Mucosa of descending colon (tissue), 3 donors: ENCODE measurements around the gene CTDSPL. TPM values are rescaled to one million over a fixed set of nuclear protein-coding genes. Genes with fewer than 3 reads are reported as not detected.
"Not testable (repeated sequence)": the region's sequence is repeated elsewhere in the genome, so short reads cannot be mapped to it uniquely, and the experiment has no call there.

Experiments
- ATAC-seq: fragments of 200-7000 bp; cut with Tn5 transposase; one replicate; pipeline ENCODE4 v1.9.1; 2020; ENCODE audit warnings: mild to moderate bottlenecking, moderate library complexity
- DNase-seq, 3 donors: peaks; one replicate each; pipeline ENCODE4 v3.0.0-alpha.2; 2020
- H3K36me3 ChIP-seq: fragments of 200-600 bp; one replicate; pipeline ENCODE4 v1.8.0; 2021; ENCODE audit warnings: low read depth, mild to moderate bottlenecking
- H3K4me1 ChIP-seq: fragments of 200-600 bp; one replicate; pipeline ENCODE4 v1.8.0; 2021; ENCODE audit warnings: low read depth, mild to moderate bottlenecking
- H3K4me3 ChIP-seq: fragments of 200-600 bp; one replicate; pipeline ENCODE4 v1.8.0; 2021; ENCODE audit warnings: mild to moderate bottlenecking
- H3K9me3 ChIP-seq: fragments of 200-600 bp; one replicate; pipeline ENCODE4 v1.8.0; 2021; ENCODE audit warnings: mild to moderate bottlenecking
- CTCF ChIP-seq: fragments of 200-600 bp; IDR thresholded peaks from one replicate; pipeline ENCODE4 v1.8.0; 2022; ENCODE audit warnings: antibody characterized with exemption, mild to moderate bottlenecking
- intact Hi-C, 2 donors: fragments of 100-400 bp; cut with DNase I in 1 of 2; cut with micrococcal nuclease in 1 of 2; formaldehyde crosslinking; loops; one replicate each; pipeline versions ENCODE4 v1.11.0 to v1.11.1; 2022; cut with DNase I, micrococcal nuclease
- total RNA-seq, 3 donors: library from RNA; stranded (reverse); fragmentation: NEBNext Ultra II Directional in 2 of 3; extraction: Animal tissue kit (Norgen Biotek cat#: 25700) in 2 of 3; gene quantifications; one replicate each; pipeline versions ENCODE4 v1.2.1 to v1.2.4, GENCODE V29; 2021 to 2023
- donor health status: DM: no; HTN: no; CAD: no; lungs with moderate emphysema.
- donor health status: DM: no; HTN: no; CAD: no.
- donor health status: DM: no; HTN: yes; CAD: no.

CTDSPL gene
- total RNA-seq, 3 donors from 2014 or later: 59.1 to 89.7 (median 88.1) TPM

DNA sequence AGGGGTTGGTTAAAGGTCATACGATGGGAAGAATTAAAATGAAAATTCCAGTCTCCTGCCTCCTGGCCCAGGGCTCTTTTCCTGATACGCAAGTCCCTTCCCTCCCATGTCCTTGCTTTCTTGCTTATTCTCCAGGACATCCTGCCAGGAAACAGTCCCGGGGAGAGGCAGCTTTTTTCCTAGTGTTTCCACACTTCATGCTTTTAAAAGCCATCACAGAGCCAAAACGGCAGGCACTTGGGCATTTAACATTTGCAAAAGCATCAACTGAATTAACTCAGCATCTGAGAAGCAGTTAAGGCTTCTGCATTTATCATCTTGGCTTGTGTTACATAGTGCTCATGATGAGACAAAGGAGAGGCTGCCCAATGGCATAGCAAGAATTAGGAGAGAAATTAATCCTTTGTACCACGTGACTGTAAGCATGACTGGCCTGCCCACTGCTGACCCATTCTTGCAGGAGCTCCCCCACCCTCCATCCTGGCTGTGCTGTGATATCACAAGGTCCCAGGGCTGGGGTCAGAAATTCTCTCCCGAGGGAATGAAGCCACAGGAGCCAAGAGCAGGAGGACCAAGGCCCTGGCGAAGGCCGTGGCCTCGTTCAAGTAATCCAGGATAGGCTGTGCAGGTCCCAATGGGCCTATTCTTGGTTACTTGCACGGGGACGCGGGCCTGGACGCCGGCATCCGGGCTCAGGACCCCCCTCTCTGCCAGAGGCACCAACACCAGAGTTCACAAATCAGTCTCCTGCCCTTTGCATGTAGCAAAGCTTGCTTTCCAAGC lies 107.3 kb downstream of the CTDSPL start:
- ATAC-seq: no peak

DNA sequence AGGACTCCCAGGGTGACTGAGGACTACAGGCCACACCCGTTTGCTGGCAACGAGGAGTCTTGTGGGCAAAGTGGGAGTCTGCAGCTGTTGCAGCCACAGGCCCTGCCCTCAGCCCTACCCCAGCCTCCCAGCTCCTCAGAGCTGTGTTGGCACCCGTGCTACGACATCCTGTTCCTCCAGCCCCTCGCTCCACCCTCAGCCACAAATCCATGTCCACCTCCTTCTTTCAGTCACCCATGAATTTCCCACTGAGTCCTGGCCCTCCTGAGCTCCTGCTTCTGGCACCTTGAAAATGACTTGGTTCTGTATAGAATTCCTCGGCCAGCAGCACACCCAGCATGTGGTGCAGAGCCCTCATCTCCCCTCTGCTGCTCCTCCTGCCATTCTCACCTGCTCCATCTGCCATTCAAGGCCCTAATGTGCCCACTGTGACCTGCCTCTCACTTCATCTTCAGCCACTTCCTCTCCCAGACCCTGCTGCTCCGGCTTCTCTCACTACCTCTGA lies 108.0 kb downstream of the CTDSPL start:
- Histone ChIP-seq H3K4me3 (no peak overlapping the region), H3K4me1 (peaks cover 10% of the 10 kb centered on the region), H3K9me3 (no peaks in the 10 kb centered on the region), H3K36me3 (no peaks in the 10 kb centered on the region)
- TF ChIP-seq CTCF: no peak
- intact Hi-C loops: loop anchor here in 1 of 2 donors (5.0 kb wide), 1 partner anchor 112 kb away; no protein-coding TSS in a partner anchor
- no peak for DNase-seq
- peak; percentile 22 for ATAC-seq

More for the DNA sequence above, 107.3 kb downstream of the CTDSPL start:
- Histone ChIP-seq H3K4me3 (no peak overlapping the region), H3K4me1 (peaks cover 10% of the 10 kb centered on the region), H3K9me3 (no peaks in the 10 kb centered on the region), H3K36me3 (no peaks in the 10 kb centered on the region)
- intact Hi-C loops: loop anchor here in 1 of 2 donors (5.0 kb wide), 1 partner anchor 112 kb away; no protein-coding TSS in a partner anchor
- DNase-seq: no peak
- no peak for TF ChIP-seq CTCF

DNA sequence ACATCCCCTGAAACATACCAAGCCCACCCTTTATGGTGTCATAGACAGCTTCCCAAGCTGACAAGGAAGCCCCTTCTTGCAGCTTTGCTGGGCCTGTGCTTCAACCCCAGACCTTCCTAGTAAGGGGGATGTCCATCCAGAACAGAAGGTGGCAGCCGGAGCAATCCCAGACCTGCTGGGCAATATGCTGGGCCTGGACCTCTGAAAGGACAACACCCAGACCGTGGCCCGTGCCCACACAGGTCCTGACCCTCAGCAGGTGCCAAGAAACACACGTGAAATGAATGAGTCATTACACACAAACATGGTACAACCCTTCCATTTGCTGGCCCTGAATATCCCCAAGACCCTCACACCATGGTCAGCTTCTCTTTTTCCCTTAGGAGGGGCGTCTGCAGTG lies 109.1 kb downstream of the CTDSPL start:
- no peak for TF ChIP-seq CTCF
- ATAC-seq: no peak
- Histone ChIP-seq H3K36me3 (no peaks in the 10 kb centered on the region), H3K4me3 (no peak overlapping the region), H3K9me3 (no peaks in the 10 kb centered on the region), H3K4me1 (peaks cover 6% of the 10 kb centered on the region)
- DNase-seq: no peak
- intact Hi-C loops: no loop called here

DNA sequence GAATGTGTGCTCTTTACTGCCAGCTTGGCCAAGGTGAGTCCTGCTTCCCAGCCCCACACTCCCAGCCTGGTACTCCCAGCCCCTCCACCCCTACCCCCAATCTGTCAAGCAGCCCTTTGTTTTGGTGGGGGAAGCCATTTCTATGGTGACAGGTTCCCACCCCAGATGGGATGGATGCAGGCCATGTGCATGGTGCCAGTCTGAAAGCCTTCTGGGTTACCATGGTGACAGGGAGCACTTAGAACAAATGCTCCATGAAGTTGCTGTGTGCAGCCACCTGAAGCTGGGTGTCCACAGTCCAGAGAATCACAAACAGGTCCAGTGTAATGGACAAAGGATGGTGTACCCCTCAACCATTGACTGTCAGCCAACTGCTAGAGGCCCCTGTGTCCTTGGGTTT lies 109.8 kb downstream of the CTDSPL start:
- no peak overlapping the region for H3K4me3 ChIP-seq
- no peaks in the 10 kb centered on the region for H3K9me3 ChIP-seq
- peaks cover 6% of the 10 kb centered on the region for H3K4me1 ChIP-seq
- H3K36me3 ChIP-seq: no peaks in the 10 kb centered on the region
- DNase-seq (no peak), ATAC-seq (no peak)
- intact Hi-C loops: no loop called here
- TF ChIP-seq CTCF: no peak

DNA sequence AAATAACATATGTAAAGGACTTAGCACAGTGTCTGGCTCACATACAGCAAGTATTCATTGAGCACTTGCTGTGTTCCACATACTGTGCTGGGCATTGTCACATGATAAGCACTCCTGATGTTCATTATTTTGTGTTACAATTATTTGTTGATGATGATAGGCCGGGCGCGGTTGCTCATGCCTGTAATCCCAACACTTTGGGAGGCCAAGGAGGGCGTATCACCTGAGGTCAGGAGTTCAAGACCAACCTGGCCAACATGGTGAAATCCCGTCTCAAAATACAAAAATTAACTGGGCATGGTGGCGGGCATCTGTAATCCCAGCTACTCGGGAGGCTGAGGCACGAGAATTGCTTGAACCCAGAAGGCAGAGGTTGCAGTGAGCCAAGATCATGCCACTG lies 110.4 kb downstream of the CTDSPL start:
- H3K9me3 ChIP-seq, H3K4me3 ChIP-seq, ATAC-seq, H3K4me1 ChIP-seq, intact Hi-C loops, DNase-seq, H3K36me3 ChIP-seq: not testable (repeated sequence)

DNA sequence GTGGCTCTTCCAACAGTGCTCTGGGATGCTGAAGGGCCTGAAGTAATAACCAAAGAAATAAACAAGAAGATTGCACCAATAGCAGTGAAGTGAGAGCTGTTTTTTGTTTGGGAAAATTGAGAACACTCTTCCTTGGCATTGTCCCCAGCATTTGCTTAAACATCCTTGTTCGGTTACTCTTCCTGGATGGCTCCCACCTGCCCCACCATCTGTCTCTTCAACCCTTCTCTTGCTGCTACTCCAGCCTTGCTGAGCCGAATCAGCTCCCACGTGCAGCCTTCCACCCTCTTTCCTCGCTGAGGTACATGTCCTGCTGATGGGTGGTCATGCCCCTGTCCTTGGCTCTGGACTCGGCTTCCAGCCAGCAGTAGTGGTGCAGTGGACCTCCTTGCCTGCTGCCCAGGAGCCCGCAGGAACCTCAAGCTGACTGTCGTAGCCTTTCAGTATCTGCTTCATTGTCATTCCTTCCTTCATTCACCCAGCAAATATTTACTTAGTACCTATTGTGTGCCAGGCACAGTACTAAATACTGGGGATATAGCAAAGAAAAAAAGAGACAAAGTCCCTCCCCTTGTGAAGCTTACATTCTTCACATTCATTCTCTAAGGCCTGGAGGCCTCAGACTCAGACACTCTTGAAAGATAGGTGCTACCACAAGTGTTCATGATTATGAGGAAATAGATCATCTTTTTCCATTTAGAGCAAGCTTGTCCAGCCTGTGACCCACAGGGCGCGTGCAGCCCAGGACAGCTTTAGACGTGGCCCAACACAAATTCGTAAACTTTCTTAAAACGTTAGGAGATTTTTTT lies 111.8 kb downstream of the CTDSPL start:
- no peak for DNase-seq
- intact Hi-C loops: no loop called here
- Histone ChIP-seq H3K4me1 (no peaks in the 10 kb centered on the region), H3K9me3 (no peaks in the 10 kb centered on the region), H3K4me3 (no peak overlapping the region), H3K36me3 (no peaks in the 10 kb centered on the region)
- no peak for TF ChIP-seq CTCF
- ATAC-seq: no peak
